Neural cell (in vitro differentiated cells): ENCODE results near the gene MYO7B. TPM values are rescaled to one million over a fixed set of nuclear protein-coding genes. Genes with fewer than 3 reads are reported as not detected.

Source experiments
- H2AFZ ChIP-seq: fragments of 200-600, 300-800 bp; sonication (generic), shearing (Covaris generic); 2 replicates; pipeline ENCODE4 v1.6.0; 2014; ENCODE audit warnings: low read depth, mild to moderate bottlenecking, antibody characterized with exemption, low read length, moderate library complexity
- H3F3A ChIP-seq: fragments of 200-600 bp; shearing (Covaris generic); 2 replicates; pipeline ENCODE4 v1.6.1; 2016; ENCODE audit warnings: mild to moderate bottlenecking, moderate library complexity, mixed read lengths, antibody characterized with exemption, low read length; ENCODE audit not compliant: insufficient read depth, poor library complexity, severe bottlenecking
- H3K27ac ChIP-seq: fragments of 200-600, 300-800 bp; sonication (generic), shearing (Covaris generic); 2 replicates; pipeline ENCODE4 v1.5.1; 2014; ENCODE audit warnings: mild to moderate bottlenecking, low read length, moderate library complexity
- H3K27me3 ChIP-seq: fragments of 300-800, 200-600 bp; sonication (generic), shearing (Covaris generic); 2 replicates; pipeline ENCODE4 v1.6.0; 2014; ENCODE audit warnings: mild to moderate bottlenecking, low read depth, low read length, moderate library complexity; ENCODE audit not compliant: insufficient read depth
- H3K36me3 ChIP-seq: fragments of 300-800, 200-600 bp; sonication (generic), shearing (Covaris generic); 2 replicates; pipeline ENCODE4 v1.5.1; 2014; ENCODE audit warnings: mild to moderate bottlenecking, antibody characterized with exemption, low read length, moderate library complexity; ENCODE audit not compliant: insufficient read depth
- H3K4me2 ChIP-seq: fragments of 300-800, 200-600 bp; sonication (generic), shearing (Covaris generic); 2 replicates; pipeline ENCODE4 v1.6.0; 2014; ENCODE audit warnings: mild to moderate bottlenecking, low read length
- H3K4me3 ChIP-seq: fragments of 300-800, 200-600 bp; sonication (generic), shearing (Covaris generic); 2 replicates; pipeline ENCODE4 v1.5.1; 2014; ENCODE audit warnings: mild to moderate bottlenecking, low read length, moderate library complexity
- H3K79me2 ChIP-seq: fragments of 200-600 bp; shearing (Covaris generic); replicated peaks from 2 replicates; pipeline ENCODE4 v1.6.0; 2014; ENCODE audit warnings: mild to moderate bottlenecking, low read length, moderate library complexity; ENCODE audit not compliant: insufficient read depth
- H3K9ac ChIP-seq: fragments of 300-800, 200-600 bp; sonication (generic), shearing (Covaris generic); 2 replicates; pipeline ENCODE4 v1.6.1; 2016; ENCODE audit warnings: mild to moderate bottlenecking, low read length, mixed read lengths
- H3K9me2 ChIP-seq: fragments of 200-600 bp; shearing (Covaris generic); 2 replicates; pipeline ENCODE4 v1.6.1; 2016; ENCODE audit warnings: mild to moderate bottlenecking, low read length, mixed read lengths; ENCODE audit not compliant: insufficient read depth
- H3K9me3 ChIP-seq: fragments of 200-600, 300-800 bp; sonication (generic), shearing (Covaris generic); 2 replicates; pipeline ENCODE4 v1.6.1; 2016; ENCODE audit warnings: mild to moderate bottlenecking, mixed run types, low read length, moderate library complexity, mixed read lengths
- H4K20me1 ChIP-seq: fragments of 200-600 bp; shearing (Covaris generic); 2 replicates; pipeline ENCODE4 v1.6.1; 2016; ENCODE audit warnings: mild to moderate bottlenecking, mixed run types; ENCODE audit not compliant: insufficient read depth
- EP300 ChIP-seq: fragments of 450-650 bp; conservative IDR thresholded peaks from 2 replicates; pipeline ENCODE4 v1.6.1; 2014; ENCODE audit warnings: antibody characterized with exemption, mild to moderate bottlenecking, moderate library complexity; ENCODE audit not compliant: poor library complexity, severe bottlenecking
- EZH2 ChIP-seq: fragments of 200-600, 300-800 bp; shearing (Covaris generic), sonication (generic); IDR thresholded peaks from 2 replicates; pipeline ENCODE4 v1.6.1; 2014; ENCODE audit warnings: antibody characterized with exemption, low read length, borderline replicate concordance, mild to moderate bottlenecking; ENCODE audit not compliant: insufficient read depth, poor library complexity, severe bottlenecking
- MXI1 ChIP-seq: fragments of 450-650 bp; conservative IDR thresholded peaks from 2 replicates; pipeline ENCODE4 v1.6.1; 2014; ENCODE audit warnings: antibody characterized with exemption, mild to moderate bottlenecking; ENCODE audit not compliant: poor library complexity, severe bottlenecking
- POLR2AphosphoS5 ChIP-seq: IDR thresholded peaks from 2 replicates; pipeline ENCODE4 v1.6.1; 2012
- RAD21 ChIP-seq: fragments of 450-650 bp; conservative IDR thresholded peaks from 2 replicates; pipeline ENCODE4 v1.6.1; 2014; ENCODE audit warnings: antibody characterized with exemption, mild to moderate bottlenecking, moderate library complexity
- SMC3 ChIP-seq: fragments of 450-650 bp; conservative IDR thresholded peaks from 2 replicates; pipeline ENCODE4 v1.6.1; 2014; ENCODE audit warnings: antibody characterized with exemption, mild to moderate bottlenecking, moderate library complexity; ENCODE audit not compliant: poor library complexity
- TAF1 ChIP-seq: IDR thresholded peaks from 2 replicates; pipeline ENCODE4 v1.6.1; 2012; ENCODE audit warnings: low read depth
- polyA plus RNA-seq: library from polyadenylated mRNA; depleted of rRNA; stranded (reverse); fragments of >200 nt; gene quantifications from 2 replicates; pipeline ENCODE4 v1.2.3, GENCODE V29; 2014
- TF ChIP-seq, protein P1 (sequence below): fragments of 450-650 bp; IDR thresholded peaks from 2 replicates; pipeline ENCODE4 v1.5.1; 2014; ENCODE audit warnings: antibody characterized with exemption, mild to moderate bottlenecking, moderate library complexity; ENCODE audit not compliant: poor library complexity, severe bottlenecking
- TF ChIP-seq, protein P2 (sequence below): IDR thresholded peaks from 2 replicates; pipeline ENCODE4 v1.6.1; 2012; ENCODE audit warnings: borderline replicate concordance

MYO7B gene
- polyA plus RNA-seq, 1 donor from 2014 or later: 0.16 TPM

DNA sequence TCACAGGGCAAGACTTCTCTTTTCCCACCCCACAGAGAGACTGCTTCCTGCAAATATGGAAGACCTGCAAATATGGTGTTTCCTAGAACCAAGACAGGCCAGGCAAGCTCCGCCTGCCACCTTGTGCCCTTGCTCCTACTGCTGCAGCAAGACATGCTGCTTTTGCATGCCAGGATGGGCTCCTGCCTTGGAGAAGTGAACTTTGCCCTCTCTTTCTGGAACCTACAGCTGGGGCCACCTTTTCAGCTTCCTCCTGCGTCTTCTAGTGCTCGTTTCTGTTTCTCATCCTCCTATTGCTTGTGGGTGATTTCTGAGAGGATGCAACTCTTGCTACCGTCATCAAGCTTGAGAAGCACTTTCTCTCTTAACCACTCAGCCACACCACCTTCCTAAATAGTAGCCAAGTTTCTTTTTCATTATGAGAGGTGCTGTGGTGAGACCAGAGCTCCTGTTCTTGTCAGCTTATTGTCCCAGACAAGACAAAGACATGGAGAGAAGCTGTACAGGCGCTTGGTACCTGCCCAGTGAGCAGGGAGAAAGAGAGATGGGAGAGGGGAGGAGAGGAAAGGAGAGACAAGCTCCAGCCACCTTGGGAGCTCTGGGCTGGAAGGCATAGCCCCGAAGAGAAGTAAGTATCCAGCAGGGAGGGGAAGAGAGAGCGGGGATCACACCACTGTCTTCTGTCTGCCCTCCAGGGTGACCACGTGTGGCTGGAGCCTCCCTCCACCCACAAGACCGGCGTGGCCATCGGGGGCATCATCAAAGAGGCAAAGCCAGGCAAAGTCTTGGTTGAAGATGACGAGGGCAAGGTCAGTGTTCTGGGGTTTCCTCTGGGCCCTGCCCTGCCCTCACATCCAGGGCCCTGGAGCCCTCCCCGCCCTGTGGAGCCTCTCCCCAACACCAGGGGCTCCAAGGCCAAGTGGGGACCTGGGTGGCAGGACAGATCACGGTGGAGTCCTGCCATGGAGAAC is 28.3 kb downstream of the MYO7B start:
- no peaks in the 10 kb centered on the region for H3K9me3 ChIP-seq
- H3K27ac ChIP-seq: no peak overlapping the region
- H3F3A ChIP-seq: no peaks in the 10 kb centered on the region
- H3K9me2 ChIP-seq: no peaks in the 10 kb centered on the region
- no peak overlapping the region for H3K9ac ChIP-seq
- no peak overlapping the region for H3K4me3 ChIP-seq
- no peaks in the 10 kb centered on the region for H3K79me2 ChIP-seq
- no peaks in the 10 kb centered on the region for H3K36me3 ChIP-seq
- no peaks in the 10 kb centered on the region for H4K20me1 ChIP-seq
- TF ChIP-seq POLR2AphosphoS5 (no peak), SMC3 (no peak), MXI1 (no peak), TAF1 (no peak), RAD21 (no peak), EZH2 (no peak)
- TF ChIP-seq, protein P1, sequence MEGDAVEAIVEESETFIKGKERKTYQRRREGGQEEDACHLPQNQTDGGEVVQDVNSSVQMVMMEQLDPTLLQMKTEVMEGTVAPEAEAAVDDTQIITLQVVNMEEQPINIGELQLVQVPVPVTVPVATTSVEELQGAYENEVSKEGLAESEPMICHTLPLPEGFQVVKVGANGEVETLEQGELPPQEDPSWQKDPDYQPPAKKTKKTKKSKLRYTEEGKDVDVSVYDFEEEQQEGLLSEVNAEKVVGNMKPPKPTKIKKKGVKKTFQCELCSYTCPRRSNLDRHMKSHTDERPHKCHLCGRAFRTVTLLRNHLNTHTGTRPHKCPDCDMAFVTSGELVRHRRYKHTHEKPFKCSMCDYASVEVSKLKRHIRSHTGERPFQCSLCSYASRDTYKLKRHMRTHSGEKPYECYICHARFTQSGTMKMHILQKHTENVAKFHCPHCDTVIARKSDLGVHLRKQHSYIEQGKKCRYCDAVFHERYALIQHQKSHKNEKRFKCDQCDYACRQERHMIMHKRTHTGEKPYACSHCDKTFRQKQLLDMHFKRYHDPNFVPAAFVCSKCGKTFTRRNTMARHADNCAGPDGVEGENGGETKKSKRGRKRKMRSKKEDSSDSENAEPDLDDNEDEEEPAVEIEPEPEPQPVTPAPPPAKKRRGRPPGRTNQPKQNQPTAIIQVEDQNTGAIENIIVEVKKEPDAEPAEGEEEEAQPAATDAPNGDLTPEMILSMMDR: no peak
- TF ChIP-seq, protein P2, sequence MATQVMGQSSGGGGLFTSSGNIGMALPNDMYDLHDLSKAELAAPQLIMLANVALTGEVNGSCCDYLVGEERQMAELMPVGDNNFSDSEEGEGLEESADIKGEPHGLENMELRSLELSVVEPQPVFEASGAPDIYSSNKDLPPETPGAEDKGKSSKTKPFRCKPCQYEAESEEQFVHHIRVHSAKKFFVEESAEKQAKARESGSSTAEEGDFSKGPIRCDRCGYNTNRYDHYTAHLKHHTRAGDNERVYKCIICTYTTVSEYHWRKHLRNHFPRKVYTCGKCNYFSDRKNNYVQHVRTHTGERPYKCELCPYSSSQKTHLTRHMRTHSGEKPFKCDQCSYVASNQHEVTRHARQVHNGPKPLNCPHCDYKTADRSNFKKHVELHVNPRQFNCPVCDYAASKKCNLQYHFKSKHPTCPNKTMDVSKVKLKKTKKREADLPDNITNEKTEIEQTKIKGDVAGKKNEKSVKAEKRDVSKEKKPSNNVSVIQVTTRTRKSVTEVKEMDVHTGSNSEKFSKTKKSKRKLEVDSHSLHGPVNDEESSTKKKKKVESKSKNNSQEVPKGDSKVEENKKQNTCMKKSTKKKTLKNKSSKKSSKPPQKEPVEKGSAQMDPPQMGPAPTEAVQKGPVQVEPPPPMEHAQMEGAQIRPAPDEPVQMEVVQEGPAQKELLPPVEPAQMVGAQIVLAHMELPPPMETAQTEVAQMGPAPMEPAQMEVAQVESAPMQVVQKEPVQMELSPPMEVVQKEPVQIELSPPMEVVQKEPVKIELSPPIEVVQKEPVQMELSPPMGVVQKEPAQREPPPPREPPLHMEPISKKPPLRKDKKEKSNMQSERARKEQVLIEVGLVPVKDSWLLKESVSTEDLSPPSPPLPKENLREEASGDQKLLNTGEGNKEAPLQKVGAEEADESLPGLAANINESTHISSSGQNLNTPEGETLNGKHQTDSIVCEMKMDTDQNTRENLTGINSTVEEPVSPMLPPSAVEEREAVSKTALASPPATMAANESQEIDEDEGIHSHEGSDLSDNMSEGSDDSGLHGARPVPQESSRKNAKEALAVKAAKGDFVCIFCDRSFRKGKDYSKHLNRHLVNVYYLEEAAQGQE: no peak
- H3K4me2 ChIP-seq: no peak overlapping the region
- H2AFZ ChIP-seq: no peak overlapping the region
- no peaks in the 10 kb centered on the region for H3K27me3 ChIP-seq

DNA sequence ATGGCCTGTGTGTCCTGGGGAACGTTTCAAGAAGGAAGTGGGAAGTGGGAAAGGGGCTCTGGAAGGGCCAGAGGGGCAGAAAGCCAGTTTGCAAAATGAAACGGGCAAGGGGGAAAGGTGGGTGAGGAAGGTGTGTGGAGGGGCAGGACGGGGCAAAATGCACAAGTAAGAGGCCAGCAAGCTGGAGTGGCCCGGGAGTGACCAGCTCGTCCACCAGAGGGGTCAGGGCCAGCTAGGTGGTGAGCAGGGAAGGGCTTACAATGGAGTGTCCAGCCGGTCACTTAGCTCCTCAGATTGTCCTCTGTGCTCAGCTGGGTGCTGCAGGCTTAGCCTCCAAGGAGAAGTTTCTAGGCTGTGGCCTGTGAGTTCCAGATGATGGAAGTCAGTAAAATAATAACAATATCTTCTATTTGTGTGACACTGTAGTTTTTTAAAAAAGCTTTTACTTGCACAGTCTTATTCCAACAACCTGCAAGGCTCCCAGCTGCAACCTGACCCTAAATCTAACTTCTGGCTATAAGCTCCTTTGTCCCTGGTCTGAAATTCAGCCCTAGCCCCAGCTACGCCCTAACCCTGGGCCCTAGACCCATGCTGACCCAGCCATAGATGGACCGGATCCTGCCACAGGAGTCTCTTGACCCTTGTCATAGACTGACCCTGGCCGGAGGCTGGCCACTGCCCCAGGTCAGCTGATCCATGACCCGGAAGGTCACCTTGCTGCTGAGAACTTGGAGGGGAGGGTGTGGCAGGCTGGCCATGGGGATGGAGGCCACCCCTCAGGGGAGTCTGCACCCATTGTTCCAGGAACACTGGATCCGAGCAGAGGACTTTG is 29.2 kb downstream of the MYO7B start:
- no peaks in the 10 kb centered on the region for H3K27me3 ChIP-seq
- no peaks in the 10 kb centered on the region for H3K79me2 ChIP-seq
- H3K27ac ChIP-seq: no peak overlapping the region
- H3K9me3 ChIP-seq: no peaks in the 10 kb centered on the region
- H4K20me1 ChIP-seq: no peaks in the 10 kb centered on the region
- H3F3A ChIP-seq: no peaks in the 10 kb centered on the region
- TF ChIP-seq, protein P1: no peak
- TF ChIP-seq MXI1 (no peak), SMC3 (no peak), TAF1 (no peak), EP300 (no peak), EZH2 (no peak), RAD21 (no peak), POLR2AphosphoS5 (no peak)
- TF ChIP-seq, protein P2: no peak
- no peak overlapping the region for H3K9ac ChIP-seq
- no peak overlapping the region for H2AFZ ChIP-seq
- H3K4me3 ChIP-seq: no peak overlapping the region
- no peaks in the 10 kb centered on the region for H3K9me2 ChIP-seq
- H3K4me2 ChIP-seq: no peak overlapping the region
- no peaks in the 10 kb centered on the region for H3K36me3 ChIP-seq
